Measurements from ENCODE around the gene NXPH3.

NXPH3 gene

GRCh38 chr17:49595980-49596379 lies 20.3 kb downstream of the NXPH3 start:
- H3K4me3 ChIP-seq (ENCODE audit: low read depth, low read length), result no peak overlapping the region
- TF ChIP-seq, protein P1, sequence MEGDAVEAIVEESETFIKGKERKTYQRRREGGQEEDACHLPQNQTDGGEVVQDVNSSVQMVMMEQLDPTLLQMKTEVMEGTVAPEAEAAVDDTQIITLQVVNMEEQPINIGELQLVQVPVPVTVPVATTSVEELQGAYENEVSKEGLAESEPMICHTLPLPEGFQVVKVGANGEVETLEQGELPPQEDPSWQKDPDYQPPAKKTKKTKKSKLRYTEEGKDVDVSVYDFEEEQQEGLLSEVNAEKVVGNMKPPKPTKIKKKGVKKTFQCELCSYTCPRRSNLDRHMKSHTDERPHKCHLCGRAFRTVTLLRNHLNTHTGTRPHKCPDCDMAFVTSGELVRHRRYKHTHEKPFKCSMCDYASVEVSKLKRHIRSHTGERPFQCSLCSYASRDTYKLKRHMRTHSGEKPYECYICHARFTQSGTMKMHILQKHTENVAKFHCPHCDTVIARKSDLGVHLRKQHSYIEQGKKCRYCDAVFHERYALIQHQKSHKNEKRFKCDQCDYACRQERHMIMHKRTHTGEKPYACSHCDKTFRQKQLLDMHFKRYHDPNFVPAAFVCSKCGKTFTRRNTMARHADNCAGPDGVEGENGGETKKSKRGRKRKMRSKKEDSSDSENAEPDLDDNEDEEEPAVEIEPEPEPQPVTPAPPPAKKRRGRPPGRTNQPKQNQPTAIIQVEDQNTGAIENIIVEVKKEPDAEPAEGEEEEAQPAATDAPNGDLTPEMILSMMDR (IDR thresholded peaks at IDR 0.05; ENCODE audit: borderline replicate concordance, insufficient read depth, low read depth, low read length), result no peak

DNA sequence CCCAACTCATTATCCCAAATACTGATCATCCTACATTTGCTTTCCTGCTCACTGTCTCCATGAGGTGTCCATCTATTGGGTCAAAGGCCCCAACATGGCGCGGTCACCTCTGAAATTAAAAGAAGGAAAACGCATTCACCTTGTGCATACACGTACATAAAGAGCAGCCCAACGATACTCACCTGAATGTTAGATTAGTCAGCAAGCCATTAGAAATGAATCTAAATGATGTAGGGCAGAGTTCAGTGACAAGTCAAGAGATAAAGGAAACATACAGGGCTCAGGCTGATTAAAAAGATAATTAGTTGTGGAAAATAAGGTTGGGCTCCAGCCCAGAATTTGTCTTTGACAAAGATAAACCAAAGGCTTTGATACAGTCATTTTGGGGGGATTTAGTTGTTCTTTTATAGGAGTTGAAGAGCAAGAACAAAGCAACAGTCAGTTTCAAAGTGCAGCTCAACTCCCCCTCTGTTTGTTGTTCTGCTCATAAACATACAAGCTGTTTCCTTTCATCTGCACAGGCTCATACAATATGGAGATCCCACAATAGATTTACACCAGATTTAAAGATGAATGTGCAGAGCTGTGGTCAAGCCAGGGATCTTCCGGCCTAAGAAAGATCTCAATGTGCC lies 21.1 kb downstream of the NXPH3 start:
- no peak overlapping the region for H3K4me3 ChIP-seq (ENCODE audit: low read depth, low read length)

DNA sequence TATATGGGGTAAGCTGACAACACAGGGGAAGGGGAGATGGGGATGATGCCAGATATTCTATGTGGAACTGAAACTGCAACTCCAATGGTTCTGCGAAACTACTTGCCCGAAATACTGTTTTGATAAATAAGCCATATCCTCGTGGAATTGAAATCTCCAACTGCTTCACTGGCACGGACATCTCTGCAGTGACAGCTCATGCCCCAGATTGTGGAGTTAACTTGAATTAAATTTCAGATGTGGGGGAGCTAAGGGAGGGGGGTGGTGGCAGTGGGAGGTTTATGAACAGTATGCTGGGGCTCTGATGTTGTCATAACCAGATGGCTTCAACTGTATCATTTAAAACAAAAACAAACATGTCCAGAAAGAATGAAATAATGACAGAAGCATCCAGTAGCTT lies 21.8 kb downstream of the NXPH3 start:
- TF ChIP-seq, protein P1 (IDR thresholded peaks at IDR 0.05; ENCODE audit: borderline replicate concordance, insufficient read depth, low read depth, low read length), result no peak
- no peak overlapping the region for H3K4me3 ChIP-seq (ENCODE audit: low read depth, low read length)

More for the DNA sequence above, 21.1 kb downstream of the NXPH3 start:
- TF ChIP-seq, protein P1 (IDR thresholded peaks at IDR 0.05; ENCODE audit: borderline replicate concordance, insufficient read depth, low read depth, low read length), result no peak

- TF ChIP-seq, protein P1 (IDR thresholded peaks at IDR 0.05; ENCODE audit: borderline replicate concordance, insufficient read depth, low read depth, low read length), result no peak
- no peak overlapping the region for H3K4me3 ChIP-seq (ENCODE audit: low read depth, low read length)
Measured at GRCh38 chr17:49597928-49598655, 22.4 kb downstream of the NXPH3 start.

- no peak overlapping the region for H3K4me3 ChIP-seq (ENCODE audit: low read depth, low read length)
- TF ChIP-seq, protein P1 (IDR thresholded peaks at IDR 0.05; ENCODE audit: borderline replicate concordance, insufficient read depth, low read depth, low read length), result no peak
Measured at GRCh38 chr17:49598918-49599317, 23.2 kb downstream of the NXPH3 start.

- no peak overlapping the region for H3K4me3 ChIP-seq (ENCODE audit: low read depth, low read length)
- TF ChIP-seq, protein P1 (IDR thresholded peaks at IDR 0.05; ENCODE audit: borderline replicate concordance, insufficient read depth, low read depth, low read length), result no peak
Measured at GRCh38 chr17:49600949-49601348, 25.3 kb downstream of the NXPH3 start.

DNA sequence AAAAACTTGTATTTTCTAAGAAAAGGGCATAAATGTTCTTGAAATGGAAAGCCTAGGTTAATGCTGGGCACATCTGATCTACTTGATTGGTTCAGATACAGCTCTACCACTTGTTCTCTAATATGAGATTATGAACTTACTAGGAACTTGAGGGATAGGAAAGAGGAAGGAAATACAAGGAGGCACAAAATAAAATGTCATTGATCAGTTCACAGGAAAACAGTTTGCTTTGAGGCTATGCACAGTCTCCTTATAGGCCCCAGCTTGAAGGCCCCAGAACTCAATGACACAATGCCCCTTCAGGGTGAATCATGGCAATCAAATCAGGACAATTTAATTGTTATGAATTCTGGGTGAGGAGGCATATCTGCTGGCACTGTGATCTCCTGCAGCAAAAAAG lies 27.1 kb downstream of the NXPH3 start:
- no peak overlapping the region for H3K4me3 ChIP-seq (ENCODE audit: low read depth, low read length)
- TF ChIP-seq, protein P1 (IDR thresholded peaks at IDR 0.05; ENCODE audit: borderline replicate concordance, insufficient read depth, low read depth, low read length), result no peak

Data from GM12875 (cell line).